ENCODE measurements around the gene USP31. TPM values are rescaled to one million over a fixed set of nuclear protein-coding genes. Genes with fewer than 3 reads are reported as not detected.

USP31 gene
- total RNA-seq, 1 experiment from 2014 or later: 11.3 TPM

DNA sequence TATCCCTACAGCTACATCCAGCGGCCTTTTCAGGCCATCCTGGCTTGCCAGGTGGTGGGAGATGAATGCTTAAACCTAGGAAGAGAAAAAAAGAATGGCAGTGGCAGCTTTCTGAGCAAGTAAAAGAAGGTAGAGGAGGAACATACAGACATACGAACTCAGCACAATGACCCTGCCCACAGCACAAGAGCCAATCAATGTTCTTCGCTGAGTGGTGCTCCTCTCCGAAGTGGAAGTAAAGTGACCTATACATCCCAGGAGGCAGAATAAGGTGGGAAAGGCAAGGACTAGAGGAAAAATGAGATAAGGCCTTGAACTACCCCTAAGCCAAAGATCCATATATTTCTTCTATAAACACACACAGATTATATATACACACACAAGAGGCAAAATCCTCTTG, 28.7 kb downstream of the USP31 start:
- CTCF ChIA-PET: no interaction called here
- POLR2A ChIA-PET: no interaction called here

GRCh38 chr16:23119570-23119969, 29.7 kb downstream of the USP31 start:
- CTCF ChIA-PET: no interaction called here
- POLR2A ChIA-PET: no interaction called here
- no peak overlapping the region for H3K27ac Mint-ChIP-seq (ENCODE audit: unreplicated experiment)

More for the DNA sequence above, 28.7 kb downstream of the USP31 start:
- Histone ChIP-seq H3K9me3 (no peaks in the 10 kb centered on the region), H3K27me3 (replicated peaks; ENCODE audit: control insufficient read depth, insufficient read depth, low read length) (no peaks in the 10 kb centered on the region), H3K4me3 (ENCODE audit: low read depth, low read length) (no peak overlapping the region), H3K36me3 (ENCODE audit: control insufficient read depth, insufficient read depth, low read length) (no peaks in the 10 kb centered on the region), H3K4me1 (no peaks in the 10 kb centered on the region)
- Mint-ChIP-seq H3K27ac (ENCODE audit: unreplicated experiment) (no peak overlapping the region), H3K4me3 (ENCODE audit: unreplicated experiment) (no peak overlapping the region), H3K9me3 (ENCODE audit: unreplicated experiment) (no peaks in the 10 kb centered on the region), H3K4me1 (ENCODE audit: low read depth, unreplicated experiment) (no peaks in the 10 kb centered on the region), H3K27me3 (ENCODE audit: insufficient read depth, unreplicated experiment) (no peaks in the 10 kb centered on the region), H3K36me3 (ENCODE audit: insufficient read depth, unreplicated experiment) (peaks cover 6% of the 10 kb centered on the region)
- no TSS peak for BruUV-seq (replicated peaks)
- DNase-seq: no peak
- intact Hi-C loops (cut with micrococcal nuclease; ENCODE audit: unreplicated experiment): no loop called here
- TF ChIP-seq, protein P1, sequence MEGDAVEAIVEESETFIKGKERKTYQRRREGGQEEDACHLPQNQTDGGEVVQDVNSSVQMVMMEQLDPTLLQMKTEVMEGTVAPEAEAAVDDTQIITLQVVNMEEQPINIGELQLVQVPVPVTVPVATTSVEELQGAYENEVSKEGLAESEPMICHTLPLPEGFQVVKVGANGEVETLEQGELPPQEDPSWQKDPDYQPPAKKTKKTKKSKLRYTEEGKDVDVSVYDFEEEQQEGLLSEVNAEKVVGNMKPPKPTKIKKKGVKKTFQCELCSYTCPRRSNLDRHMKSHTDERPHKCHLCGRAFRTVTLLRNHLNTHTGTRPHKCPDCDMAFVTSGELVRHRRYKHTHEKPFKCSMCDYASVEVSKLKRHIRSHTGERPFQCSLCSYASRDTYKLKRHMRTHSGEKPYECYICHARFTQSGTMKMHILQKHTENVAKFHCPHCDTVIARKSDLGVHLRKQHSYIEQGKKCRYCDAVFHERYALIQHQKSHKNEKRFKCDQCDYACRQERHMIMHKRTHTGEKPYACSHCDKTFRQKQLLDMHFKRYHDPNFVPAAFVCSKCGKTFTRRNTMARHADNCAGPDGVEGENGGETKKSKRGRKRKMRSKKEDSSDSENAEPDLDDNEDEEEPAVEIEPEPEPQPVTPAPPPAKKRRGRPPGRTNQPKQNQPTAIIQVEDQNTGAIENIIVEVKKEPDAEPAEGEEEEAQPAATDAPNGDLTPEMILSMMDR (IDR thresholded peaks at IDR 0.05; ENCODE audit: insufficient read depth in 1 of 2, low read depth in 1 of 2, low read length in 1 of 2, severe bottlenecking in 1 of 2, unreplicated experiment in 1 of 2): no peak

DNA sequence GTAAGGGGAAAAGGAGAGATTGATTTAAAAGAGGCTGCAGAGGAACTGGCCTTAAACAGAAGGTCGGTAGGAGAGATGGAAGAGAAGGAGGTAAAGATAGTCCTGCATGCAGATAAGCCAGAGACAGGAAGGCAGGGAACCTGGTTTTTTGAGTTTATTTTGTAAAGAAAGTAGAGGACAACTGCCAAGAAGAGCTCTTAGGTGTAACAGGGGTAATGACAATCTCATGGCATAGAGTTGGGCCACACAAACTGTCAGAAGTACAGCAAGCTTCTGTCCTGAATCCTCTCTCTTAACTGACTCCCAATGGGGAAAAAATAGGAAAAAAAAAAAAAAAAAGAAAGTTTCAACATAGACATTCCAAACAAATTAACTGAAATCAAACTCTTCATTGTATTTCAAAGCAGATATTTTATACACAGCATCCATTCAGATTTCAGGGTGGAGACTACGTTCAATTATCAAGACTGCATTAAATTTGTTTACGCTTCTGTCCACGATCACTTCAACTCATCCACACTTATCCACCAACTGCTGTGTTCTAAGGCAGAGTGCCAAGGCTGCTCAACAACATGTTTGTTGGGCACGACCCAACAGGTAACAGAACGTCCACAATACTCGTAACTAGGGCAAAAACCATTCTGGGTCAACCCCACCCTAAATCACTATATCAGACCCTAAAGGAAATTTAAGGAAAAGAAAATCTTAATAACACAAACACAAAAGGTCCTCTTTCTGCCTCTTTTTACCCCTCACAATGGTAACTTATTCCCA, 34.9 kb downstream of the USP31 start:
- H3K4me1 Mint-ChIP-seq (ENCODE audit: low read depth, unreplicated experiment): peaks cover 6% of the 10 kb centered on the region
- DNase-seq: no peak
- no peaks in the 10 kb centered on the region for H3K27me3 ChIP-seq (replicated peaks; ENCODE audit: control insufficient read depth, insufficient read depth, low read length)
- TF ChIP-seq, protein P1 (IDR thresholded peaks at IDR 0.05; ENCODE audit: insufficient read depth in 1 of 2, low read depth in 1 of 2, low read length in 1 of 2, severe bottlenecking in 1 of 2, unreplicated experiment in 1 of 2): no peak
- intact Hi-C loops (cut with micrococcal nuclease; ENCODE audit: unreplicated experiment): no loop called here
- no peaks in the 10 kb centered on the region for H3K9me3 ChIP-seq
- H3K27ac Mint-ChIP-seq (ENCODE audit: unreplicated experiment): no peak overlapping the region
- no peaks in the 10 kb centered on the region for H3K36me3 ChIP-seq (ENCODE audit: control insufficient read depth, insufficient read depth, low read length)
- BruUV-seq (replicated peaks): no TSS peak
- H3K9me3 Mint-ChIP-seq (ENCODE audit: unreplicated experiment): no peaks in the 10 kb centered on the region
- ChIA-PET CTCF (interaction anchor here (0.6 kb wide), 1 partner anchor 27 kb away, joined by 3 read pairs; no protein-coding TSS in a partner anchor), POLR2A (no interaction called here)
- H3K27me3 Mint-ChIP-seq (ENCODE audit: insufficient read depth, unreplicated experiment): no peaks in the 10 kb centered on the region
- no peak overlapping the region for H3K4me3 Mint-ChIP-seq (ENCODE audit: unreplicated experiment)
- no peaks in the 10 kb centered on the region for H3K4me1 ChIP-seq
- no peak overlapping the region for H3K4me3 ChIP-seq (ENCODE audit: low read depth, low read length)
- H3K36me3 Mint-ChIP-seq (ENCODE audit: insufficient read depth, unreplicated experiment): peaks cover 6% of the 10 kb centered on the region

More at GRCh38 chr16:23119570-23119969, 29.7 kb downstream of the USP31 start:
- no peak for DNase-seq
- BruUV-seq (replicated peaks): no TSS peak
- no peaks in the 10 kb centered on the region for H3K4me1 ChIP-seq
- Mint-ChIP-seq H3K4me1 (ENCODE audit: low read depth, unreplicated experiment) (no peaks in the 10 kb centered on the region), H3K4me3 (ENCODE audit: unreplicated experiment) (no peak overlapping the region), H3K36me3 (ENCODE audit: insufficient read depth, unreplicated experiment) (peaks cover 6% of the 10 kb centered on the region), H3K9me3 (ENCODE audit: unreplicated experiment) (no peaks in the 10 kb centered on the region), H3K27me3 (ENCODE audit: insufficient read depth, unreplicated experiment) (no peaks in the 10 kb centered on the region)
- no peak overlapping the region for H3K4me3 ChIP-seq (ENCODE audit: low read depth, low read length)
- H3K27me3 ChIP-seq (replicated peaks; ENCODE audit: control insufficient read depth, insufficient read depth, low read length): no peaks in the 10 kb centered on the region
- intact Hi-C loops (cut with micrococcal nuclease; ENCODE audit: unreplicated experiment): no loop called here
- H3K9me3 ChIP-seq: no peaks in the 10 kb centered on the region
- H3K36me3 ChIP-seq (ENCODE audit: control insufficient read depth, insufficient read depth, low read length): no peaks in the 10 kb centered on the region
- TF ChIP-seq, protein P1 (IDR thresholded peaks at IDR 0.05; ENCODE audit: insufficient read depth in 1 of 2, low read depth in 1 of 2, low read length in 1 of 2, severe bottlenecking in 1 of 2, unreplicated experiment in 1 of 2): no peak
